Metanephros (tissue), 1 donor: Measurements from ENCODE around the gene PCDHGB5. TPM values are rescaled to one million over a fixed set of nuclear protein-coding genes. Genes with fewer than 3 reads are reported as not detected.

ENCODE experiments used
- total RNA-seq: library from RNA; depleted of rRNA; stranded (reverse); fragments of >200 nt; gene quantifications from one replicate; pipeline ENCODE4 v1.2.3, GENCODE V29; 2014

The PCDHGB5 gene
- total RNA-seq, 1 donor from 2014 or later, result 14.1 TPM

GRCh38 chr5:141420855-141421488 lies 23.2 kb downstream of the PCDHGB5 start, which contains the start of gene PCDHGA11:
Gene PCDHGA11, plus strand, starts transcription at chr5:141421051. Its CDS starts 177 bp downstream, at chr5:141421228.

GRCh38 chr5:141430332-141431113 lies 32.8 kb downstream of the PCDHGB5 start, which contains the start of gene PCDHGA12:
Gene PCDHGA12, plus strand, starts transcription at chr5:141430507. Its CDS starts 253 bp downstream, at chr5:141430760.

Other genes with a start within 250 kb of the PCDHGB5 start
- 2.2 TPM for gene PCDHB6, start 247.9 kb upstream of the PCDHGB5 start, total RNA-seq
- 4.4 TPM for gene PCDHB7, start 225.3 kb upstream of the PCDHGB5 start, total RNA-seq
- gene PCDHB8, start 220.2 kb upstream of the PCDHGB5 start, total RNA-seq, result 2.6 TPM
- gene PCDHB16, start 215.6 kb upstream of the PCDHGB5 start, total RNA-seq, result 7.8 TPM
- gene PCDHB9, start 210.8 kb upstream of the PCDHGB5 start, total RNA-seq, result 3.3 TPM
- 6.2 TPM for gene PCDHB10, start 205.6 kb upstream of the PCDHGB5 start, total RNA-seq
- 8.5 TPM for gene PCDHB11, start 198.3 kb upstream of the PCDHGB5 start, total RNA-seq
- gene PCDHB12, start 189.2 kb upstream of the PCDHGB5 start, total RNA-seq, result 9.3 TPM
- 7.9 TPM for gene PCDHB13, start 184.0 kb upstream of the PCDHGB5 start, total RNA-seq
- 8.6 TPM for gene PCDHB14, start 174.6 kb upstream of the PCDHGB5 start, total RNA-seq
- 11.0 TPM for gene PCDHB15, start 152.6 kb upstream of the PCDHGB5 start, total RNA-seq
- 0.35 TPM for gene SLC25A2, start 93.9 kb upstream of the PCDHGB5 start, total RNA-seq
- gene TAF7, start 77.2 kb upstream of the PCDHGB5 start, total RNA-seq, result 76.2 TPM
- gene PCDHGA1, start 67.4 kb upstream of the PCDHGB5 start, total RNA-seq, result 1.1 TPM
- gene PCDHGA2, start 59.2 kb upstream of the PCDHGB5 start, total RNA-seq, result 10.2 TPM
- gene PCDHGA3, start 54.1 kb upstream of the PCDHGB5 start, total RNA-seq, result 4.8 TPM
- 6.0 TPM for gene PCDHGB1, start 47.8 kb upstream of the PCDHGB5 start, total RNA-seq
- gene PCDHGA4, start 42.9 kb upstream of the PCDHGB5 start, total RNA-seq, result 6.4 TPM
- 8.8 TPM for gene PCDHGB2, start 38.0 kb upstream of the PCDHGB5 start, total RNA-seq
- gene PCDHGA5, start 33.8 kb upstream of the PCDHGB5 start, total RNA-seq, result 8.7 TPM
- 7.1 TPM for gene PCDHGB3, start 27.7 kb upstream of the PCDHGB5 start, total RNA-seq
- 10.3 TPM for gene PCDHGA6, start 24.1 kb upstream of the PCDHGB5 start, total RNA-seq
- gene PCDHGA7, start 15.2 kb upstream of the PCDHGB5 start, total RNA-seq, result 8.0 TPM
- 14.1 TPM for gene PCDHGB4, start 10.2 kb upstream of the PCDHGB5 start, total RNA-seq
- gene PCDHGA8, start 5.3 kb upstream of the PCDHGB5 start, total RNA-seq, result 6.2 TPM
- 9.8 TPM for gene PCDHGA9, start 4.8 kb downstream of the PCDHGB5 start, total RNA-seq
- 12.3 TPM for gene PCDHGB6, start 10.1 kb downstream of the PCDHGB5 start, total RNA-seq
- gene PCDHGA10, start 15.0 kb downstream of the PCDHGB5 start, total RNA-seq, result 9.1 TPM
- gene PCDHGB7, start 19.7 kb downstream of the PCDHGB5 start, total RNA-seq, result 15.8 TPM
- gene PCDHGA11, start 23.1 kb downstream of the PCDHGB5 start, total RNA-seq, result 10.0 TPM
- 10.0 TPM for gene PCDHGA12, start 32.6 kb downstream of the PCDHGB5 start, total RNA-seq
- gene PCDHGC3, start 78.0 kb downstream of the PCDHGB5 start, total RNA-seq, result 71.1 TPM
- 9.6 TPM for gene PCDHGC4, start 87.1 kb downstream of the PCDHGB5 start, total RNA-seq
- gene PCDHGC5, start 91.1 kb downstream of the PCDHGB5 start, total RNA-seq, result 4.8 TPM
- gene DIAPH1, start 221.1 kb downstream of the PCDHGB5 start, total RNA-seq, result 37.0 TPM
- 57.7 TPM for gene HDAC3, start 238.9 kb downstream of the PCDHGB5 start, total RNA-seq
- 1.2 TPM for gene RELL2, start 239.1 kb downstream of the PCDHGB5 start, total RNA-seq